Suprapubic skin (tissue), 4 donors: ENCODE results near the gene TPD52L3. TPM values are rescaled to one million over a fixed set of nuclear protein-coding genes. Genes with fewer than 3 reads are reported as not detected.

ENCODE experiments used
- DNase-seq, 2 donors: peaks; one replicate each; pipeline ENCODE4 v3.0.0-alpha.2; 2019; ENCODE audit warnings: low spot score in 2 of 2
- H3K27ac ChIP-seq: fragments of 200-600 bp; sonication (generic); one replicate; pipeline ENCODE4 v1.5.1; 2019
- H3K27me3 ChIP-seq: fragments of 200-600 bp; sonication (generic); one replicate; pipeline ENCODE4 v1.5.1; 2019
- H3K36me3 ChIP-seq: fragments of 200-600 bp; sonication (generic); one replicate; pipeline ENCODE4 v1.5.1; 2019
- H3K4me1 ChIP-seq: fragments of 200-600 bp; sonication (generic); one replicate; pipeline ENCODE4 v1.5.1; 2019
- H3K4me3 ChIP-seq: fragments of 200-600 bp; sonication (generic); one replicate; pipeline ENCODE4 v1.5.1; 2019; ENCODE audit warnings: mild to moderate bottlenecking
- H3K9me3 ChIP-seq: fragments of 200-600 bp; sonication (generic); one replicate; pipeline ENCODE4 v1.5.1; 2019
- CTCF ChIP-seq, 2 donors: fragments of 200-600 bp in 1 of 2; fragments of 450-650 bp in 1 of 2; sonication (generic) in 1 of 2; IDR thresholded peaks; one replicate each; pipeline ENCODE4 v1.5.1; 2016 to 2019; ENCODE audit warnings: antibody characterized with exemption in 2 of 2, mild to moderate bottlenecking in 1 of 2, moderate library complexity in 1 of 2
- EP300 ChIP-seq: sonication (generic); formaldehyde crosslinking; IDR thresholded peaks from one replicate; pipeline ENCODE4 v1.6.1; 2017; ENCODE audit warnings: antibody characterized with exemption
- POLR2A ChIP-seq, 2 donors: fragments of 450-650 bp; IDR thresholded peaks; one replicate each; pipeline ENCODE4 v1.6.1; 2017; ENCODE audit warnings: antibody characterized with exemption in 2 of 2, mild to moderate bottlenecking in 2 of 2, moderate library complexity in 2 of 2
- POLR2AphosphoS5 ChIP-seq, 3 donors: sonication (generic); formaldehyde crosslinking; IDR thresholded peaks; one replicate each; pipeline ENCODE4 v1.6.1; 2017; ENCODE audit warnings: antibody characterized with exemption in 3 of 3
- WGBS: methylation state at CpG from one replicate; pipeline ENCODE4 v1.1.5; 2018; 5-methylcytosine and 5-hydroxymethylcytosine counted together
- total RNA-seq, 4 donors: library from RNA; depleted of rRNA; stranded (reverse); fragments of >200 nt; gene quantifications; one replicate each; pipeline ENCODE4 v1.1.0, GENCODE V29; 2016

The TPD52L3 gene
- total RNA-seq, 4 donors from 2014 or later, result not detected

- TF ChIP-seq CTCF (IDR thresholded peaks at IDR 0.05), result no peak
- TF ChIP-seq POLR2AphosphoS5 (IDR thresholded peaks at IDR 0.05), result no peak
- no peak for TF ChIP-seq EP300
- no peak for TF ChIP-seq POLR2A (IDR thresholded peaks at IDR 0.05)
- WGBS, result 94% methylated on average over 2 of the region's 2 CpGs
These were observed 40.7 kb downstream of the TPD52L3 start for GRCh38 chr9:6368831-6369230.

More at GRCh38 chr9:6368831-6369230, 40.7 kb downstream of the TPD52L3 start:
- no peak overlapping the region for H3K27ac ChIP-seq
- H3K27me3 ChIP-seq, result no peaks in the 10 kb centered on the region
- H3K4me1 ChIP-seq, result no peaks in the 10 kb centered on the region
- no peaks in the 10 kb centered on the region for H3K9me3 ChIP-seq
- H3K36me3 ChIP-seq, result no peaks in the 10 kb centered on the region
- no peak for DNase-seq
- H3K4me3 ChIP-seq, result no peak overlapping the region

Other genes starting within 250 kb of the TPD52L3 start
- gene IL33, start 112.6 kb upstream of the TPD52L3 start, total RNA-seq, result 10 to 100 TPM; 11.3 to 37.3 (median 25.6) TPM
- gene UHRF2, start 84.8 kb downstream of the TPD52L3 start, total RNA-seq, result 100 to 1,000 TPM in 2 of 4 donors, 10 to 100 TPM in 2; 25.5 to 120 (median 70.6) TPM